GM18907 (cell line): ENCODE results near the gene NIP7.

Source experiments
- ATAC-seq: cut with Tn5 transposase; IDR thresholded peaks from one replicate; pipeline ENCODE4 v1.9.1; 2021; ENCODE audit warnings: mild to moderate bottlenecking, moderate library complexity; ENCODE audit not compliant: unreplicated experiment

The NIP7 gene

GRCh38 chr16:69381231-69381630, 41.7 kb downstream of the NIP7 start:
- ATAC-seq = no peak

- ATAC-seq = no peak
Measured at GRCh38 chr16:69382421-69382820, 42.8 kb downstream of the NIP7 start.

GRCh38 chr16:69384974-69385373, 45.4 kb downstream of the NIP7 start:
- no peak for ATAC-seq

- no peak for ATAC-seq
Measured at GRCh38 chr16:69386596-69386995, 47.0 kb downstream of the NIP7 start.
